DND-41 (cell line): Measurements from ENCODE around the gene C1QTNF5.

Source experiments
- CTCF ChIP-seq: IDR thresholded peaks from 2 replicates; pipeline ENCODE4 v1.5.1; 2012; ENCODE audit warnings: borderline replicate concordance, low read length, moderate library complexity, mild to moderate bottlenecking; ENCODE audit not compliant: poor library complexity, severe bottlenecking; ENCODE audit errors: extremely low read depth
- EZH2 ChIP-seq: IDR thresholded peaks from 3 replicates; pipeline ENCODE4 v1.6.1; 2012; ENCODE audit warnings: borderline replicate concordance, low read depth, mild to moderate bottlenecking, moderate library complexity, low read length, inconsistent platforms; ENCODE audit not compliant: severe bottlenecking

GRCh38 chr11:119346605-119347004, 5.9 kb upstream of the C1QTNF5 start, which contains the start of gene MFRP:
- no peak for TF ChIP-seq CTCF
- TF ChIP-seq EZH2 = no peak
